ENCODE results near the gene SPTBN1.

SPTBN1 gene

GRCh38 chr2:54587171-54588016, 131.3 kb downstream of the SPTBN1 start:
- DNase-seq, result no peak

- DNase-seq, result no peak
Measured at GRCh38 chr2:54588244-54588899, 132.2 kb downstream of the SPTBN1 start.

GRCh38 chr2:54589038-54589339, 132.9 kb downstream of the SPTBN1 start:
- no peak for DNase-seq

GRCh38 chr2:54589340-54590215, 133.5 kb downstream of the SPTBN1 start:
- no peak for DNase-seq

DNA sequence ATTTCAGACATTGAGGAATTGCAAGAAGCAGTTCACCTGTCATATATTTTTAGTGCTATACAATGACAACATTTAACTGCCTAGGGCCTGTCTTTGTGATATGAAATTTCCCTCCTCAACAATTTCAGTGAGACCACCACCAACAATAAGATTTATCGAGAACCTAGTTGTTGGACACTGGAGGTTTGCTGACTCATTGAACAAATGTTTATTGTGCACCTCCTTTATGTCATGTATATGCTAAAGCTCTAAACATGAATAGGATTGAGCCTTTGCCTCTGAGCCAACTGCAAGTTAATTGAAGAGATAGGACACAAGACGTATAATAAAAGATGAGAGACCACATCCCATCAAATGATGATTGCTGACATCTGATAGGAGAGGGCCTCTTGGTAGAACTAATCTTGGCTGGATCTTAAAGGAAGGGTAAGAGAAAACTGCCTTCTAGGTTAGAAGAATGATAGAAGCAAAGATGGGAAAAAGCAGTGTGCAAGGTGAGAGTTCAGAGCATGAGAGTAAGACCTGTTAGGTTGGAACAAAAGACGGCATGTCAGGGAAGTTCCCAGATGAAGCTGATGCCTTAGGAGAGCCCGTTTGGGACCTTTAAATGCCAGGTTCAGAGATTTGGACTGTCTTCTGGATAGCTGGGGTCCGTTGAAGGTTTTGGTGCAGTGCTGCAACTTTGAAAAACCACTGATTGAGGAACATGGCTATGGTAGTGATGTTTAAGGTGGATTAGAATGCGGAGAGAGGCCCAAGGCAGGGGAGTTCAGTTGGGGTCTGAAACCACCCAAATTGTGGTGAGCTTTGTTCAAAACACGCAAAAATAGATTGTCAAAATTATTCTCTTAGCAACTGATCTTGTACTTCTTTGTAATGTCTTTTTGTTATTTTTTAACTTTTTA, 134.3 kb downstream of the SPTBN1 start:
- DNase-seq, result no peak

- no peak for DNase-seq
Measured at GRCh38 chr2:54591551-54591950, 135.4 kb downstream of the SPTBN1 start.

GRCh38 chr2:54593249-54593648, 137.1 kb downstream of the SPTBN1 start:
- DNase-seq, result no peak

DNA sequence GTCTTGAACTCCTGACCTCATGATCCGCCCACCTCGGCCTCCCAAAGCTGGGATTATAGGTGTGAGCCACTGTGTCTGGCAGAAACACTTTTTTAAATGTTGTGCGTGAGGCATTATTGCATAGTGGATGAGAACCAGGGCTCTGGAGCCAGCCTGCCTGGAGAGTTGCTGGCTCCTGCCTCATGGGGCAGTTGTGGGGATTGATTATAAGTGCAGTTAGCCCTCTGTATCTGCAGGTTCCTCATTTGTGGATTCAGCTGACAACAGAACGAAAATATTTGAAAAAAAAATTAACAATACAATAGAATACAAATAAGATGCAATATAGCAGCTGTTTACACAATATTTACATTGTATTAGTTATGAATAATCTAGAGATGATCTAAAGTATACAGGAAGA, 137.9 kb downstream of the SPTBN1 start:
- no peak for DNase-seq

DNA sequence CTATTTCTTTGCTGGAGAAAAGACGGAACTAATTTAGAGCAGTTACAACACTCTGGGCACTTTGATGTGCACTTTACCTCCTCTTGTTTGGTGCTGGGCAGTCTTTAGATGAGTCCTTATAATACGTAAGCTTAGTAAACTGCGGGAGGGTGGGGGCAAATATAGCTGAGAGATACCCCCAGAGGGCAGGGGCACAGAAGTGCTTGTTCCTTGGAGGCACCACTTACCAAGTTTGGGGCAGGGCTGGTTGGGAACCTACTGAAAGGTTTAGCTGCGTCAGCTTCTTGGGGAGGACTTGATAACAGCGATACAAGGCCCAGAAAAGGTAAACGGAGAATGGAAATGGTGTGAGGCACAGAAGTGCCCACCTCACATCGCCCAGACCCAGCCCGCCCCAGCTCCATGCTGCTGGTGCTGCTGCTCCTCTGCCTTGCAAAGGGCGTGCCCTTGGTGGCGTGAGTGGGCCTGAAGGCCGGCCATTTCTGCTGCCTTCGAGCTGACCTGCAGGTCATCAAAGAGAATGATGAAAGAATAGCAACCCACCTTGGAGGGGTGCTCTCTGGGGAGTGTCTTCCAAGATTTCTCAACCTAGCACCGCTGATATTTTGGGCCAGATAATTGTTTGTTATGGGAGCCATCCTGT, 139.2 kb downstream of the SPTBN1 start:
- no peak for DNase-seq

GRCh38 chr2:54595999-54596902, 140.1 kb downstream of the SPTBN1 start:
- peak in 1 of 56 donors; percentile 7 for DNase-seq

DNA sequence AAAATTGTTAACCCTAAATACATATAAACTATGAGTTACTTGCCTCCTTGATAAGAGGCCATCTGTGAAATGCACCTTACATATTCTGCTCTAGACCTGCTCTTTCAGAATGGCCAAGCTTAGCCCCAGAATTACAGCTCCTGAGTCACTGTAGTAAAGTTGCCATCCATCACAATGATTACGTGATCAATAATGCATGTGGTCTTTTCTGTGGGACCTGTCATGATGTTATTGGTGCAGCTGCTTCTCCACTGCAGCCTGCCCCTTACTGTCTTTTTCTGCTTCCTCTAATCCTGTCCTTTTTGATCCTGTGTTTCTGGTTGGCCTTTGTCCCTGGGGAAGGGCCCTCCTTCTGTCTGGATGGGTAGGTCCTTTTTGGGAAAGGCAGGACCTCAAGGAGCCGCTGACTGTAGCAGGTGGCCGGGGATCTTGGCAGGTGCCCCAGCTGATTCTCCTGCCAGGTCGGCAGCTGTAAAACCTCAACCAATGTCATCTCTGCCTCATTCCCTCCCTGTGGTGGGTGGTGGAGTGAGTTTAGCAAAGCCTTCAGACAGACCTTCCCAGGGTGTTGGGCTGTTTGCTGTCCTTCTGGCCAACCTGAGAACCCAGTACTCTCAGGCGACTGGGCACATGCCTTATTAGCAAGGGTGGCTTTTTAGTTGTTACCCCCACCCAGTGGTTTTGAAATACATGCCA, 141.2 kb downstream of the SPTBN1 start:
- DNase-seq, result no peak

GRCh38 chr2:54598347-54599325, 142.5 kb downstream of the SPTBN1 start:
- DNase-seq, result no peak

GRCh38 chr2:54599326-54599710, 143.2 kb downstream of the SPTBN1 start:
- DNase-seq, result no peak

DNA sequence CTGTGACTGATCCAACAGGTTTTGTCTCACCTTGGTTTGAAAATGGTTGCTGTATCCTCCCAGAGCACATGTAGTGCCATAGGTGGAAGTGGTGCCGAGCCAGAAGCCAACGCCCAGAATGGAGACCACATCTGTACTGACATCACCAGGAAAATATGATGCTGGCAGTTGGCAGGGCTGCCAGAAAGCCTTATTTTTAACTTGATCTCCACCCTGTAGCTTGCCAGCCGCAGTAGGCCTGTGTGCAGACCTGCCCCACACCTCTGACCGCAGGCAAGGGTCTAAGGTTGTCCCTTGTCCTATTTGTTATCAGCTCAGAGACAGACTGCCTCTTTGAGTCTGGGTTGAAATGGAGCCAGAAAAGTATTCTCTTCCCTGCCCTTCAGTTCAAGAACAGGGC, 143.8 kb downstream of the SPTBN1 start:
- no peak for DNase-seq

GRCh38 chr2:54601339-54601738, 145.2 kb downstream of the SPTBN1 start:
- no peak for DNase-seq

- DNase-seq, result no peak
Measured at GRCh38 chr2:54602736-54603322, 146.7 kb downstream of the SPTBN1 start.

GRCh38 chr2:54603357-54603756, 147.2 kb downstream of the SPTBN1 start:
- no peak for DNase-seq
